Suprapubic skin (tissue), 4 donors: ENCODE measurements around the gene DUSP1.

ENCODE experiments used
- CTCF ChIP-seq, 2 donors: fragments of 200-600 bp in 1 of 2; fragments of 450-650 bp in 1 of 2; sonication (generic) in 1 of 2; IDR thresholded peaks; one replicate each; pipeline ENCODE4 v1.5.1; 2016 to 2019; ENCODE audit warnings: antibody characterized with exemption in 2 of 2, mild to moderate bottlenecking in 1 of 2, moderate library complexity in 1 of 2
- EP300 ChIP-seq: sonication (generic); formaldehyde crosslinking; IDR thresholded peaks from one replicate; pipeline ENCODE4 v1.6.1; 2017; ENCODE audit warnings: antibody characterized with exemption
- POLR2A ChIP-seq, 2 donors: fragments of 450-650 bp; IDR thresholded peaks; one replicate each; pipeline ENCODE4 v1.6.1; 2017; ENCODE audit warnings: antibody characterized with exemption in 2 of 2, mild to moderate bottlenecking in 2 of 2, moderate library complexity in 2 of 2
- POLR2AphosphoS5 ChIP-seq, 3 donors: sonication (generic); formaldehyde crosslinking; IDR thresholded peaks; one replicate each; pipeline ENCODE4 v1.6.1; 2017; ENCODE audit warnings: antibody characterized with exemption in 3 of 3

DNA sequence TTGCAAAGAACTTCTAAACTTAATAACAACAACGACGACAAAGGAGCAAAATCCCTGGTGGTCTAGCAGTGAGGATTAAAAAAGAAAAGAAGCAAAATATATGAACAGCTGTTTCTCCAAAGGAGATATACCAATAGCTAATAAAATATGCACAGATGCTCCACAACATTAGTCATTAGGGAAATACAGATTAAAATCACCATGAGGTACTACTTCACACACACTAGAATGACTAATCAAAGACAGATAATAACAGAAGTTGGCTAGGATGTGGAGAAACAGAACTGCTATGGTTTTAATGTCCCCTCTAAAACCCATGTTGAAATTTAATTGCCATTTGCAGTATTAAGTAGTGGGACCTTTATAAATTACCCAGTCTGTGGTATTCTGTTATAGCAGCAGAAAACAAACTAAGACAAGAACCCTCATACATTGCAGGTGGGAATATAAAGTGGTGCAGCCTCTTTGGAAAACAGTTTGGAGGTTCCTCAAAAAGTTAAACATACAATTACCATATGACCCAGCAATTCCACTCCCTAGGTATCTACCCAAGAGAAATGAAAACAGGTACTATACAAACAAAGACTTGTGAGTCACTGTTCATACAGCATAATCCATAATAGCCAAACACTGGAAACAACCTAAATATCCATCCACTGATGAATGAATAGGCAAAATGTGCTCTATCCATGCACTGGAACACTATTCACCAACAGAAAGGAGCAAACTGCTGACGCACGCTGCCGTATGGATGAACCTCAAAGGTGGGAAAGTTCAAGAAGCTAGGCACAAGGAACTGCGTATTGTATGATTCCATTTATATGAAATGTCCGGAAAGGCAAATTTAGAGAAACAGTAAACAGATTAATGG is 11.4 kb upstream of the DUSP1 start:
- TF ChIP-seq CTCF (IDR thresholded peaks at IDR 0.05) (no peak), EP300 (no peak), POLR2A (IDR thresholded peaks at IDR 0.05) (no peak), POLR2AphosphoS5 (IDR thresholded peaks at IDR 0.05) (no peak)
